ENCODE measurements around the gene RDX. TPM values are rescaled to one million over a fixed set of nuclear protein-coding genes. Genes with fewer than 3 reads are reported as not detected.

RDX gene
- total RNA-seq, 2 experiments from 2014 or later = 23.7 to 25.5 TPM

DNA sequence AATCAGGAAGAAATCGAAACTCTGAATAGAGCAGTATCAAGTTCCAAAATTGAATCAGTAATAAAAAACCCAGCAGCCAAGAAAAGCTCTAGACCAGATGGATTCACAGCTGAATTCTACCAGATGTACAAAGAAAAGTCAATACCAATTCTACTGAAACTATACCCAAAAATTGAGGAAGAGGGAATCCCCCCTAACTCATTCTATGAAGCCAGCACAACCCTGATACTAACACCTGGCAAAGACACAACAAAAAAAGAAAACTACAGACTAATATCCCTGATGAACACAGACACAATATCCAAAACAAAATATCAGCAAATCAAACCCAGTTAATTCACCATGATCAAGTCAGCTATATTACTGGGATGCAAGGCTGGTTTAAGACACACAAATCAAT is 105.5 kb downstream of the RDX start:
- intact Hi-C loops (cut with micrococcal nuclease; ENCODE audit: unreplicated experiment) = no loop called here
- no peak for DNase-seq (ENCODE audit: low spot score)
- CTCF ChIA-PET (ENCODE audit: unreplicated experiment) = no interaction called here

DNA sequence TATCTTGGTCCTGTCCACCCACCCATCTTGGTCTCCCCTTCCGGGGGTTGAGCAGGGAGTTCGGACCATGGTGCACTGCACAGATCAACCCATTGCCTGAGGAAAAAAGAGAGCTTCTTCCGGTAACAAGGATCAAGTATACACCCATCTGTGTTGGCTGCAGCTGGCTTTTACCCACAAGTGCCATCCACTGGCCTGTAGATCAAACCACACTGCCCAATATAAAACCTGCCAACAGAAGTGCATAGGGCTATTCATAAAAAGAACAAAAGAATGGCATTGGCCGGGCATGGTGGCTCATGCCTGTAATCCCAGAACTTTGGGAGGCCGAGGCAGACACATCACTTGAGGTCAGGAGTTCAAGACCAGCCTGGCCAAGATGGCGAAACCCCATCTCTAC is 108.7 kb downstream of the RDX start:
- no peak overlapping the region for H3K27ac ChIP-seq (ENCODE audit: low read depth, low read length, poor library complexity, severe bottlenecking)
- no peak overlapping the region for H3K4me2 ChIP-seq (ENCODE audit: low read length)
- no peak overlapping the region for H3K4me3 ChIP-seq (ENCODE audit: low read depth, low read length, poor library complexity, severe bottlenecking)
- ChIA-PET POLR2A (interaction anchor here (0.6 to 1.1 kb wide), 3 partner anchors 64 to 244 kb away, joined by 3 to 5 read pairs (median 3); no protein-coding TSS in a partner anchor), CTCF (ENCODE audit: unreplicated experiment) (interaction anchor here (0.6 kb wide), 1 partner anchor 238 kb away, joined by 4 read pairs; no protein-coding TSS in a partner anchor)
- peaks cover 17% of the 10 kb centered on the region for H3K4me1 ChIP-seq (ENCODE audit: insufficient read depth, low read length, poor library complexity, severe bottlenecking)
- no TSS peak for BruUV-seq (replicated peaks)
- peaks cover 9% of the 10 kb centered on the region; the same call in 1 of the 2 replicates for H3K9me3 ChIP-seq (ENCODE audit: low read length)
- H3K79me2 ChIP-seq (ENCODE audit: insufficient read depth, low read depth, low read length) = no peaks in the 10 kb centered on the region
- intact Hi-C loops (cut with micrococcal nuclease; ENCODE audit: unreplicated experiment) = no loop called here
- no peaks in the 10 kb centered on the region for H3K36me3 ChIP-seq (ENCODE audit: insufficient read depth, low read length)
- no peaks in the 10 kb centered on the region for H4K20me1 ChIP-seq (ENCODE audit: insufficient read depth, low read length)
- no peaks in the 10 kb centered on the region for H3K9me2 ChIP-seq (ENCODE audit: insufficient read depth, low read length)
- H2AFZ ChIP-seq (ENCODE audit: low read length) = no peak overlapping the region
- no peak for TF ChIP-seq EZH2phosphoT487 (IDR thresholded peaks at IDR 0.05; ENCODE audit: borderline replicate concordance, low read depth, low read length)
- TF ChIP-seq, protein P1, sequence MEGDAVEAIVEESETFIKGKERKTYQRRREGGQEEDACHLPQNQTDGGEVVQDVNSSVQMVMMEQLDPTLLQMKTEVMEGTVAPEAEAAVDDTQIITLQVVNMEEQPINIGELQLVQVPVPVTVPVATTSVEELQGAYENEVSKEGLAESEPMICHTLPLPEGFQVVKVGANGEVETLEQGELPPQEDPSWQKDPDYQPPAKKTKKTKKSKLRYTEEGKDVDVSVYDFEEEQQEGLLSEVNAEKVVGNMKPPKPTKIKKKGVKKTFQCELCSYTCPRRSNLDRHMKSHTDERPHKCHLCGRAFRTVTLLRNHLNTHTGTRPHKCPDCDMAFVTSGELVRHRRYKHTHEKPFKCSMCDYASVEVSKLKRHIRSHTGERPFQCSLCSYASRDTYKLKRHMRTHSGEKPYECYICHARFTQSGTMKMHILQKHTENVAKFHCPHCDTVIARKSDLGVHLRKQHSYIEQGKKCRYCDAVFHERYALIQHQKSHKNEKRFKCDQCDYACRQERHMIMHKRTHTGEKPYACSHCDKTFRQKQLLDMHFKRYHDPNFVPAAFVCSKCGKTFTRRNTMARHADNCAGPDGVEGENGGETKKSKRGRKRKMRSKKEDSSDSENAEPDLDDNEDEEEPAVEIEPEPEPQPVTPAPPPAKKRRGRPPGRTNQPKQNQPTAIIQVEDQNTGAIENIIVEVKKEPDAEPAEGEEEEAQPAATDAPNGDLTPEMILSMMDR (conservative IDR thresholded peaks at IDR 0.05; ENCODE audit: low read length) = no peak
- DNase-seq (ENCODE audit: low spot score) = no peak

More for the DNA sequence above, 105.5 kb downstream of the RDX start:
- Histone ChIP-seq H3K4me3 (ENCODE audit: low read depth, low read length, poor library complexity, severe bottlenecking) (no peak overlapping the region), H3K36me3 (ENCODE audit: insufficient read depth, low read length) (no peaks in the 10 kb centered on the region), H4K20me1 (ENCODE audit: insufficient read depth, low read length) (no peaks in the 10 kb centered on the region), H3K4me2 (ENCODE audit: low read length) (no peak overlapping the region), H3K9me2 (ENCODE audit: insufficient read depth, low read length) (no peaks in the 10 kb centered on the region), H2AFZ (ENCODE audit: low read length) (no peak overlapping the region; the same call in 1 of the 2 replicates), H3K27ac (ENCODE audit: low read depth, low read length, poor library complexity, severe bottlenecking) (no peak overlapping the region), H3K79me2 (ENCODE audit: insufficient read depth, low read depth, low read length) (no peaks in the 10 kb centered on the region), H3K4me1 (ENCODE audit: insufficient read depth, low read length, poor library complexity, severe bottlenecking) (peaks cover 21% of the 10 kb centered on the region), H3K9me3 (ENCODE audit: low read length) (peaks cover 9% of the 10 kb centered on the region; the same call in 1 of the 2 replicates)
- TF ChIP-seq EZH2phosphoT487 (IDR thresholded peaks at IDR 0.05; ENCODE audit: borderline replicate concordance, low read depth, low read length) = no peak
- TF ChIP-seq, protein P1 (conservative IDR thresholded peaks at IDR 0.05; ENCODE audit: low read length) = no peak
- BruUV-seq (replicated peaks) = no TSS peak
- POLR2A ChIA-PET = interaction anchor here (0.7 kb wide), 1 partner anchor 263 kb away, joined by 3 read pairs; no protein-coding TSS in a partner anchor

DNA sequence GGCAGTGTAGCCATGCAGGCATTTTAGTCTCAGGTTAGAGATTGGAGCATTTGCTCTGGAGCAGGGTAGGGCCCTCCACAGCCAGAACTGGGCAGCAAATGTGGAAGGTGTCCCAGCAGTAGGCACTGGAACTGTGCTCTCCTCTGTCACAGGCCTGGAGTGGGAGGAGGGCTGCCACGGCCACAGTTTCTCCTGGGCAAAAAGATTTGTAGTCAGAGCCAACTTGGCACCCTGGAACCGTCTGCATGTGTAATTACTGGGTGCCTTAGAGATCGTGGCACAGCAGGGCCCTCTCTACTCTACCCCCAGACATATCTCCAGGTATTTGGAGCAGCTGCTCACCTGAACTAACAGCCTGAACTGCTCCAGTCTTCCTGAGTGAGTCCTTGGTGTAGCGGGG is 109.5 kb downstream of the RDX start:
- no TSS peak for BruUV-seq (replicated peaks)
- POLR2A ChIA-PET = interaction anchor here (0.6 kb wide), 1 partner anchor 297 kb away, joined by 3 read pairs; no protein-coding TSS in a partner anchor

More for the DNA sequence above, 109.5 kb downstream of the RDX start:
- Histone ChIP-seq H4K20me1 (ENCODE audit: insufficient read depth, low read length) (no peaks in the 10 kb centered on the region), H2AFZ (ENCODE audit: low read length) (no peak overlapping the region), H3K27ac (ENCODE audit: low read depth, low read length, poor library complexity, severe bottlenecking) (no peak overlapping the region), H3K36me3 (ENCODE audit: insufficient read depth, low read length) (no peaks in the 10 kb centered on the region), H3K9me2 (ENCODE audit: insufficient read depth, low read length) (no peaks in the 10 kb centered on the region), H3K9me3 (ENCODE audit: low read length) (peaks cover 4% of the 10 kb centered on the region; the same call in 1 of the 2 replicates), H3K4me3 (ENCODE audit: low read depth, low read length, poor library complexity, severe bottlenecking) (no peak overlapping the region), H3K4me2 (ENCODE audit: low read length) (no peak overlapping the region), H3K4me1 (ENCODE audit: insufficient read depth, low read length, poor library complexity, severe bottlenecking) (peaks cover 9% of the 10 kb centered on the region), H3K79me2 (ENCODE audit: insufficient read depth, low read depth, low read length) (no peaks in the 10 kb centered on the region)
- intact Hi-C loops (cut with micrococcal nuclease; ENCODE audit: unreplicated experiment) = no loop called here
- DNase-seq (ENCODE audit: low spot score) = no peak
- no peak for TF ChIP-seq EZH2phosphoT487 (IDR thresholded peaks at IDR 0.05; ENCODE audit: borderline replicate concordance, low read depth, low read length)
- TF ChIP-seq, protein P1 (conservative IDR thresholded peaks at IDR 0.05; ENCODE audit: low read length) = no peak
- CTCF ChIA-PET (ENCODE audit: unreplicated experiment) = interaction anchor here (0.6 kb wide), 1 partner anchor 142 kb away, joined by 3 read pairs; no protein-coding TSS in a partner anchor

All from OCI-LY7 (cell line).